Right lobe of liver (tissue), 6 donors: ENCODE results near the gene PPP1R12A. TPM values are rescaled to one million over a fixed set of nuclear protein-coding genes. Genes with fewer than 3 reads are reported as not detected.

Source experiments
- ATAC-seq, 4 donors: fragments of 200-7000 bp; cut with Tn5 transposase; one replicate each; pipeline ENCODE4 v1.9.1; 2020; ENCODE audit warnings: mild to moderate bottlenecking in 4 of 4, moderate library complexity in 4 of 4
- DNase-seq, 3 donors: peaks; one replicate each; pipeline ENCODE4 v3.0.0-alpha.2; 2020
- H3K27ac ChIP-seq, 3 donors: fragments of 200-600 bp; one replicate each; pipeline ENCODE4 v1.8.0; 2022
- H3K27me3 ChIP-seq, 2 donors: fragments of 200-600 bp; one replicate each; pipeline ENCODE4 v1.8.0; 2022
- H3K36me3 ChIP-seq, 4 donors: fragments of 200-600 bp; sonication (generic) in 1 of 4; one replicate each; pipeline versions ENCODE4 v1.5.1 to v1.8.0; 2017 to 2022; ENCODE audit warnings: control low read depth in 1 of 4
- H3K4me1 ChIP-seq, 4 donors: fragments of 200-600 bp; sonication (generic) in 1 of 4; one replicate each; pipeline versions ENCODE4 v1.5.1 to v1.8.0; 2017 to 2022; ENCODE audit warnings: control low read depth in 1 of 4
- H3K4me3 ChIP-seq, 3 donors: fragments of 200-600 bp; one replicate each; pipeline ENCODE4 v1.8.0; 2022
- H3K9me3 ChIP-seq, 4 donors: fragments of 200-600 bp; sonication (generic) in 1 of 4; one replicate each; pipeline versions ENCODE4 v1.5.1 to v1.8.0; 2017 to 2022; ENCODE audit warnings: control low read depth in 1 of 4
- CTCF ChIP-seq, 4 donors: fragments of 200-600 bp in 3 of 4; fragments of 450-650 bp in 1 of 4; IDR thresholded peaks; one replicate each; pipeline versions ENCODE4 v1.5.1 to v1.8.0; 2016 to 2022; ENCODE audit warnings: antibody characterized with exemption in 4 of 4, mild to moderate bottlenecking in 2 of 4
- POLR2A ChIP-seq: fragments of 450-650 bp; IDR thresholded peaks from one replicate; pipeline ENCODE4 v1.6.1; 2017; ENCODE audit warnings: antibody characterized with exemption, mild to moderate bottlenecking
- WGBS: methylation state at CpG from one replicate; pipeline ENCODE4 v1.1.6; 2018; ENCODE audit warnings: low coverage, low lambda C conversion rate; ENCODE audit not compliant: insufficient coverage; ENCODE audit errors: missing lambda C conversion rate; 5-methylcytosine and 5-hydroxymethylcytosine counted together
- intact Hi-C, 2 donors: fragments of 100-400 bp; cut with DNase I; formaldehyde crosslinking; loops; one replicate each; pipeline versions ENCODE4 v1.11.2 to v1.14.1; 2022
- total RNA-seq, 6 experiments: library from RNA; depleted of rRNA in 2 of 6; stranded (reverse); fragments of >200 nt in 2 of 6; fragmentation: NEBNext Ultra II Directional in 3 of 6; extraction: Animal tissue kit (Norgen Biotek cat#: 25700) in 3 of 6; gene quantifications; one replicate each; pipeline versions ENCODE4 v1.1.0 to v1.2.4, GENCODE V29; 2016 to 2023
- donor health status: DM: no; HTN: yes; CAD: no.
- donor health status: DM: no; HTN: no; CAD: no.
- donor health status: DM: no; HTN: no; CAD: no.
- donor health status: DM: no; HTN: yes; CAD: no.
- donor health status: DM: no; HTN: yes; CAD: no.

Gene PPP1R12A
- total RNA-seq, 6 experiments from 2014 or later = 13.1 to 21.0 (median 19.2) TPM

GRCh38 chr12:79933532-79934264 is 1.2 kb downstream of the PPP1R12A start:
- H3K27me3 ChIP-seq = no peaks in the 10 kb centered on the region
- under 1% methylated on average over 15 of the region's 15 CpGs for WGBS
- peaks cover 0 to 6% (median 0%) of the 10 kb centered on the region in 4 donors for H3K4me1 ChIP-seq
- intact Hi-C loops = no loop called here
- peak overlapping the region; percentile 86 to 97 (median 88) for H3K27ac ChIP-seq
- no peak for DNase-seq
- H3K36me3 ChIP-seq = no peaks in the 10 kb centered on the region
- ATAC-seq = peak in 1 of 4 donors; percentile 1
- TF ChIP-seq POLR2A (no peak), CTCF (IDR thresholded peaks at IDR 0.05) (no peak)
- peak overlapping the region; percentile 82 to 94 (median 84) for H3K4me3 ChIP-seq
- H3K9me3 ChIP-seq = no peaks in the 10 kb centered on the region

DNA sequence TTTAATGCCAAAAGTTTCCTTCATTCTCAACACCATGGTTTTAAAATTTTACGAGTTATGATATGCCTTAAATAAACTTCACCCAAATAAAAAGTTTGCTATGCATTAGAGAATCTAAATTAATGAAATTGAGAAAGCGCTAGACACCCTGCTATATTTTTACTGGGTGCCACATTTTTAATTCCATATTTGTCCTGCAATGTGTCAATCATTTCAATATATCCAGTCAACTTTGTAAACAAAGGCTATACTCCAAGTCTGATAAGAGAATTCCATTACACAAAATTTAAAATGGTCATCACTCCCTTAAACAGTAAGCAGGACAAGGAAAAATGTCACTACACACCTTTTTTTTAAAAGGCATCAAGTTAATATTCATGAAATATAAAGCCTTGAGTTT is 1.9 kb downstream of the PPP1R12A start:
- H3K27ac ChIP-seq = peak overlapping the region in 1 of 3 donors; percentile 88
- TF ChIP-seq CTCF (IDR thresholded peaks at IDR 0.05) (no peak), POLR2A (no peak)
- H3K36me3 ChIP-seq = no peaks in the 10 kb centered on the region
- peaks cover 0 to 6% (median 0%) of the 10 kb centered on the region in 4 donors for H3K4me1 ChIP-seq
- WGBS = 50% methylated on average over 2 of the region's 2 CpGs
- intact Hi-C loops = no loop called here
- H3K27me3 ChIP-seq = no peaks in the 10 kb centered on the region
- ATAC-seq = no peak
- H3K9me3 ChIP-seq = no peaks in the 10 kb centered on the region
- DNase-seq = no peak
- H3K4me3 ChIP-seq = peak overlapping the region; percentile 82 to 94 (median 84)

DNA sequence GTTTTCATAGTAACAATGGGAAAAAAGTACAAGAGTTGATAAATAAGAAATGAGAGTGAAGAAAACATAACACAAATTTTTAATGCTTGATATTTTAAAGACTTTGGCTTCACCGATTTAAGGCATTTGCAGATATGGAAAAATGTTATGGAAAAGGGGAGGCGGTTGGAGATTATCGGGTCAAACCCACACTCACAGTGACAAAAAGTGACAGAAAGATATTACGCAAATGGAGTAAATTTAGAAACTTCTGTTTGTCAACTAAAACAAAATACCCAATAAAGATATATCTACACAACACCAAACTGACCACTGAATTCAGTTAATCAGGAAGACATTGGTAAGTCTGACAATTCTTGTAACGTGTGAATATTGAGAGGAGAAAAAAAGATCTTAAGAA is 2.5 kb downstream of the PPP1R12A start:
- H3K4me3 ChIP-seq = no peak overlapping the region
- peaks cover 0 to 6% (median 0%) of the 10 kb centered on the region in 4 donors for H3K4me1 ChIP-seq
- no peak overlapping the region for H3K27ac ChIP-seq

DNA sequence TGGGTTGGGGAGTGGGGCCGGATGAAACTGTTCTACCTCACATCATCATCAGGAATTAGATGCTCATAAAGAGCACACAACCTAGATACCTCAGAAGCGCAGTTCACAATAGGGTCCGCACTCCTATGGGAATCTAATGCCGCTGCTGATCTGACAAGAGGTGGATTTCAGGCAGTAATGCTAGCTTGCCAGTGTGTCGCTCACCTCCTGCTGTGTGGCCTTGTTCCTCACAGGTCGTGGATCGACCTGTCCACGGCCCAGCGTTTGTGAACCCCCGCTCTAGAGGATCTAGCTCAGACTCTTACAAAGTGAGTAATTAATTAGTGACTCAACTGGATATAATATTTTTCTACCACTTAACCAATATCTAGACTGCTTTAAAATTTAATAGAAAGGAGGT is 5.8 kb downstream of the PPP1R12A start:
- H3K27me3 ChIP-seq = no peaks in the 10 kb centered on the region
- H3K4me1 ChIP-seq = no peaks in the 10 kb centered on the region
- H3K27ac ChIP-seq = no peak overlapping the region
- DNase-seq = no peak
- 86% methylated on average over 1 of the region's 10 CpGs for whole genome bisulfite sequencing
- no peaks in the 10 kb centered on the region for H3K36me3 ChIP-seq
- no peak overlapping the region for H3K4me3 ChIP-seq
- TF ChIP-seq POLR2A (no peak), CTCF (IDR thresholded peaks at IDR 0.05) (no peak)
- no peak for ATAC-seq
- intact Hi-C loops = no loop called here
- no peaks in the 10 kb centered on the region for H3K9me3 ChIP-seq

More for the DNA sequence above, 2.5 kb downstream of the PPP1R12A start:
- intact Hi-C loops = no loop called here
- TF ChIP-seq CTCF (IDR thresholded peaks at IDR 0.05) = no peak
- TF ChIP-seq POLR2A = no peak
- no peak for ATAC-seq
- 16% methylated on average over 5 of the region's 5 CpGs for WGBS
- Histone ChIP-seq H3K9me3 (no peaks in the 10 kb centered on the region), H3K36me3 (no peaks in the 10 kb centered on the region), H3K27me3 (no peaks in the 10 kb centered on the region)
- no peak for DNase-seq
